Prostate gland (tissue), 2 donors: ENCODE data around the gene EHMT1. TPM values are rescaled to one million over a fixed set of nuclear protein-coding genes. Genes with fewer than 3 reads are reported as not detected.
"Not testable (repeated sequence)": the region's sequence is repeated elsewhere in the genome, so short reads cannot be mapped to it uniquely, and the experiment has no call there.

ENCODE experiments used
- DNase-seq: peaks from one replicate; pipeline ENCODE4 v3.0.0-alpha.2; 2019; ENCODE audit warnings: low spot score
- H3K27ac ChIP-seq, 2 donors: fragments of 200-600 bp; sonication (generic); 2 replicates each; pipeline ENCODE4 v1.5.1; 2017 to 2019
- H3K27me3 ChIP-seq: fragments of 200-600 bp; sonication (generic); replicated peaks from 2 replicates; pipeline ENCODE4 v1.5.1; 2019; ENCODE audit not compliant: insufficient read depth
- H3K36me3 ChIP-seq, 2 donors: fragments of 200-600 bp; sonication (generic); 1 replicate in 1 of 2; 2 replicates in 1 of 2; pipeline versions ENCODE4 v1.5.1 to v1.8.1; 2017 to 2019
- H3K4me1 ChIP-seq: fragments of 200-600 bp; sonication (generic); replicated peaks from 2 replicates; pipeline ENCODE4 v1.5.1; 2019
- H3K4me3 ChIP-seq, 2 donors: fragments of 200-600 bp; sonication (generic); 2 replicates each; pipeline ENCODE4 v1.5.1; 2017 to 2019
- H3K9me3 ChIP-seq: fragments of 200-600 bp; sonication (generic); 2 replicates; pipeline ENCODE4 v1.5.1; 2017
- POLR2A ChIP-seq: fragments of 450-650 bp; IDR thresholded peaks from one replicate; pipeline ENCODE4 v1.6.1; 2016; ENCODE audit warnings: antibody characterized with exemption, mild to moderate bottlenecking
- POLR2AphosphoS5 ChIP-seq: sonication (generic); formaldehyde crosslinking; IDR thresholded peaks from one replicate; pipeline ENCODE4 v1.6.1; 2017; ENCODE audit warnings: antibody characterized with exemption
- WGBS: methylation state at CpG from one replicate; pipeline ENCODE4 v1.1.5; 2018; 5-methylcytosine and 5-hydroxymethylcytosine counted together
- intact Hi-C: fragments of 100-400 bp; cut with DNase I; formaldehyde crosslinking; loops from one replicate; pipeline ENCODE4 v1.14.2; 2022
- total RNA-seq, 2 donors: library from RNA; depleted of rRNA; stranded (reverse); fragments of >200 nt; gene quantifications; one replicate each; pipeline ENCODE4 v1.1.0, GENCODE V29; 2016
- TF ChIP-seq, protein P1 (sequence below), 4 experiments: fragments of 200-600 bp in 2 of 4; fragments of 450-650 bp in 2 of 4; sonication (generic) in 2 of 4; IDR thresholded peaks; 1 replicate in 3 of 4; 2 replicates in 1 of 4; pipeline ENCODE4 v1.5.1; 2016 to 2019; ENCODE audit warnings: antibody characterized with exemption in 4 of 4, mild to moderate bottlenecking in 2 of 4, moderate library complexity in 2 of 4

Gene EHMT1
- total RNA-seq, 2 donors from 2014 or later, result 81.3 to 149 TPM

DNA sequence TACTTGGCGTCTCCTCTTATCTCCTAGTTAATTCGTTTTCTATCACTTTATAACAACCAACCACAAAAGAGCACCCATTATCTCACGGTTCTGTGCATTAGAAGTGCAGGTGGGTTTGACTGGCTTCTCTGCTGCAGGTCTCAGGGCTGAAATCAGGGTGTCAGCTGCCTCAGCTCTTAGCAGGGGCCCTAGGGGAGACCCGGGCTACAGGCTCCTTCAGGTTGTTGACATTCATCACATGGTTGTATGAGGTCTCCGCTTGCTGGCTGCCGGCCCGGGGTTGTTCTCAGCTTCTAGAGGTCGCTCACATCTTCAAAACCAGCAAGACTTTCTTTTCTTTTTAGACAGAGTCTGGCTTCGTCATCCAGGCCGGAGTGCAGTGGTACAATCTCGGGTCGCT, 25.6 kb upstream of the EHMT1 start:
- H3K4me1 ChIP-seq, result peaks cover 12% of the 10 kb centered on the region
- DNase-seq, result no peak
- H3K4me3 ChIP-seq, result no peak overlapping the region
- no peak for TF ChIP-seq POLR2A
- TF ChIP-seq, protein P1, sequence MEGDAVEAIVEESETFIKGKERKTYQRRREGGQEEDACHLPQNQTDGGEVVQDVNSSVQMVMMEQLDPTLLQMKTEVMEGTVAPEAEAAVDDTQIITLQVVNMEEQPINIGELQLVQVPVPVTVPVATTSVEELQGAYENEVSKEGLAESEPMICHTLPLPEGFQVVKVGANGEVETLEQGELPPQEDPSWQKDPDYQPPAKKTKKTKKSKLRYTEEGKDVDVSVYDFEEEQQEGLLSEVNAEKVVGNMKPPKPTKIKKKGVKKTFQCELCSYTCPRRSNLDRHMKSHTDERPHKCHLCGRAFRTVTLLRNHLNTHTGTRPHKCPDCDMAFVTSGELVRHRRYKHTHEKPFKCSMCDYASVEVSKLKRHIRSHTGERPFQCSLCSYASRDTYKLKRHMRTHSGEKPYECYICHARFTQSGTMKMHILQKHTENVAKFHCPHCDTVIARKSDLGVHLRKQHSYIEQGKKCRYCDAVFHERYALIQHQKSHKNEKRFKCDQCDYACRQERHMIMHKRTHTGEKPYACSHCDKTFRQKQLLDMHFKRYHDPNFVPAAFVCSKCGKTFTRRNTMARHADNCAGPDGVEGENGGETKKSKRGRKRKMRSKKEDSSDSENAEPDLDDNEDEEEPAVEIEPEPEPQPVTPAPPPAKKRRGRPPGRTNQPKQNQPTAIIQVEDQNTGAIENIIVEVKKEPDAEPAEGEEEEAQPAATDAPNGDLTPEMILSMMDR (IDR thresholded peaks at IDR 0.05), result no peak
- TF ChIP-seq POLR2AphosphoS5, result no peak
- no peak overlapping the region for H3K27ac ChIP-seq
- no peaks in the 10 kb centered on the region for H3K27me3 ChIP-seq
- intact Hi-C loops, result no loop called here
- no peaks in the 10 kb centered on the region for H3K9me3 ChIP-seq
- 83% methylated on average over 12 of the region's 12 CpGs for WGBS
- H3K36me3 ChIP-seq, result no peaks in the 10 kb centered on the region

DNA sequence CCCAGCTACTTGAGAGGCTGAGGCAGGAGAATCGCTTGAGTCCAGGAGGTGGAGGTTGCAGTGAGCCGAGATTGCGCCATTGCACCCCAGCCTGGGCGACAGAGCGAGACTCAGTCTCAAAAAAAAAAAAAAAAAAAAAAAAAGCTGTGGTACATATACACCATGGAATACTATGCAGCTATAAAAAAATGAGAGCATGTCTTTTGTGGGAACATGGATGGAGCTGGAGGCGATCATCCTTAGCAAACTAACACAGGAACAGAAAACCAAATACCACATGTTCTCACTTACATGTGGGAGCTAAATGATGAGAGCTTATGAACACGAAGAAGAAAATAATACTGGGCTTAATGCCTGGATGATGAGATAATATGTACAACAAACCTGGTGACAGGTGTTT, 22.2 kb upstream of the EHMT1 start:
- H3K36me3 ChIP-seq, DNase-seq, H3K9me3 ChIP-seq, H3K4me3 ChIP-seq, H3K4me1 ChIP-seq, H3K27ac ChIP-seq, intact Hi-C loops, H3K27me3 ChIP-seq: not testable (repeated sequence)
- WGBS, result 94% methylated on average over 7 of the region's 7 CpGs

DNA sequence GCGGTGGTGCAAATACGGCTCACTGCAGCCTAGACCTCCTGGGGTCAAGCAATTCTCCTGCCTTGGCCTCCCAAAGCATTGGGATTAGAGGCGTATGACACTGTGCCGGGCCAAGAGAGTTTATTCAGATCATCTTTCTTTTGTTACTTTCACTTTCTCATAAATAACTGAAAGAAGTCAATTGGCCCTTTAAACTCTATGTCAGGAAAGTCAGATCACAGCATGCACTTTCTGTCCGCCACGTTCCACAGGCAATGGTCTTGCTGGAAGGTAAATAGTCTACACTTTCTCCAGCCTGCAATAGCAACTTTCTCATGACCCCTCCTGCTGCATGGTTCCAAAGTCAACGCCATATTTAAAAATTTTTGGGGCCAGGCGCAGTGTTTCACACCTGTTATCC, 19.9 kb upstream of the EHMT1 start:
- H3K4me3 ChIP-seq, result no peak overlapping the region
- no peaks in the 10 kb centered on the region for H3K27me3 ChIP-seq
- intact Hi-C loops, result no loop called here
- TF ChIP-seq POLR2A, result no peak
- TF ChIP-seq POLR2AphosphoS5, result no peak
- TF ChIP-seq, protein P1 (IDR thresholded peaks at IDR 0.05), result no peak
- no peaks in the 10 kb centered on the region for H3K36me3 ChIP-seq
- WGBS, result 73% methylated on average over 8 of the region's 8 CpGs
- H3K27ac ChIP-seq, result no peak overlapping the region
- DNase-seq, result no peak
- no peaks in the 10 kb centered on the region for H3K4me1 ChIP-seq
- no peaks in the 10 kb centered on the region for H3K9me3 ChIP-seq

DNA sequence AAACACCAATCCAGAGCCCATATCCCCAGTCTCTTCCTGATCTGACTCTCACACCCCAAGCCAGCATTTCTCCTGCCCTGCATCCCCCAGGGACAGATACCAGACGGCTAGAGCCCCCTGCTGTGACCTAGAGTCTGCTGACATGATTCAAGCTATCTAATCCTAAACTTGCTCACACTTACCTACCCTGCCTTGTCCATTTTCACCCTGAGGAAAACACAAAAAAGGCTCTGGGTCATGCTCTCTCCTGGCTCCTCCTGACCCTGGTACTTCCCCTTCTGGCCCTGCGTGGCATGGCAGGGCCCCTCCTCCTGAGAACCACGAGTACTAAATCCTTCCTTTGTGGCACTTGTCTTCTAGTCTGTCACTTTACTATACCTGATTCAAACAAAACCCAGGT, 16.1 kb upstream of the EHMT1 start:
- Histone ChIP-seq H3K27me3 (no peaks in the 10 kb centered on the region), H3K36me3 (no peaks in the 10 kb centered on the region), H3K4me1 (peaks cover 4% of the 10 kb centered on the region), H3K27ac (no peak overlapping the region), H3K4me3 (no peak overlapping the region), H3K9me3 (no peaks in the 10 kb centered on the region)
- 20% methylated on average over 3 of the region's 3 CpGs for WGBS
- no peak for DNase-seq
- TF ChIP-seq, protein P1 (IDR thresholded peaks at IDR 0.05), result no peak
- TF ChIP-seq POLR2AphosphoS5, result no peak
- TF ChIP-seq POLR2A, result no peak
- intact Hi-C loops, result no loop called here

DNA sequence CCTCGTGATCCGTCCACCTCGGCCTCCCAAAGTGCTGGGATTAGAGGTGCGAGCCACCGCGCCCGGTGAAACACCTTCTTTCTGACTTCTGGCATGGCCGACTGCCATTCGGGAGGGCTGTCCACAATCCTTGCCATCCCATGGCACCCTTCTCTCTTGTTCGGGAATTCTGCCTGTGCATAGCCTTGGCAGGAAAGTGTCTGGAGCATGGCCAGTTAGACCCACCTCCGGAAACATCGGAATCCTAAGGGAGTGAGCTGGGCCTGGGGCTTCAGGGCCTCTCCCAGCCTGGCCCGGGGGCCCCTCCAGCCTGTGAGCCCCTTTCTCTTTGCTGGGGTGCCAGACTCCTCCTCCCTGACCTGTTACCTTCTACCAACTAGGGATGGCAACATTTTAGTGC, 14.9 kb upstream of the EHMT1 start:
- WGBS, result 62% methylated on average over 13 of the region's 13 CpGs
- Histone ChIP-seq H3K9me3 (no peaks in the 10 kb centered on the region), H3K27ac (no peak overlapping the region)

More for the DNA sequence above, 14.9 kb upstream of the EHMT1 start:
- TF ChIP-seq POLR2AphosphoS5 (no peak), POLR2A (no peak)
- TF ChIP-seq, protein P1 (IDR thresholded peaks at IDR 0.05), result no peak
- peaks cover 10% of the 10 kb centered on the region for H3K4me1 ChIP-seq
- H3K4me3 ChIP-seq, result no peak overlapping the region
- intact Hi-C loops, result no loop called here
- no peaks in the 10 kb centered on the region for H3K36me3 ChIP-seq
- H3K27me3 ChIP-seq, result no peaks in the 10 kb centered on the region
- DNase-seq, result no peak
